CD4-positive, alpha-beta T cell (primary cell): ENCODE results near the gene GABARAPL1. TPM values are rescaled to one million over a fixed set of nuclear protein-coding genes. Genes with fewer than 3 reads are reported as not detected.

Experiments
- ATAC-seq: fragments of 200-7000 bp; cut with Tn5 transposase; one replicate; pipeline ENCODE4 v1.10.0; 2022; ENCODE audit warnings: mild to moderate bottlenecking; ENCODE audit not compliant: poor library complexity
- CTCF ChIA-PET: fragments of 350-600 bp; sonication (Branson Sonifier 250); formaldehyde crosslinking; loops from one replicate; lab custom pipeline; 2021; ENCODE audit warnings: antibody characterized with exemption, inconsistent platforms; lab: Charles Lee
- POLR2A ChIA-PET: fragments of 350-600 bp; sonication (Branson Sonifier 250); formaldehyde crosslinking; loops from one replicate; lab custom pipeline; 2021; ENCODE audit warnings: antibody characterized with exemption, inconsistent platforms; lab: Charles Lee
- DNase-seq, 14 experiments: peaks; one replicate each; pipeline ENCODE4 v3.0.0-alpha.2; 2013 to 2020; ENCODE audit warnings: mixed read lengths in 2 of 14
- H3K27ac ChIP-seq, 2 donors: one replicate each; pipeline versions ENCODE4 v1.5.1 to v1.7.0; 2013; ENCODE audit warnings: low read length in 2 of 2, low read depth in 1 of 2, mild to moderate bottlenecking in 1 of 2
- H3K27me3 ChIP-seq, 2 experiments: 1 replicate in 1 of 2; 2 replicates in 1 of 2; pipeline versions ENCODE4 v1.6.1 to v1.7.0; 2013; ENCODE audit warnings: low read length in 2 of 2, control low read depth in 1 of 2, mild to moderate bottlenecking in 1 of 2, moderate library complexity in 1 of 2; ENCODE audit not compliant: insufficient read depth in 2 of 2, control insufficient read depth in 1 of 2
- H3K36me3 ChIP-seq: one replicate; pipeline ENCODE4 v1.6.1; 2013; ENCODE audit warnings: low read length, control low read depth; ENCODE audit not compliant: insufficient read depth
- H3K4me1 ChIP-seq: one replicate; pipeline ENCODE4 v1.6.1; 2013; ENCODE audit warnings: low read length, control low read depth; ENCODE audit not compliant: insufficient read depth
- H3K4me3 ChIP-seq: one replicate; pipeline ENCODE4 v1.5.1; 2013; ENCODE audit warnings: mild to moderate bottlenecking, low read length, moderate library complexity
- H3K9me3 ChIP-seq, 2 experiments: 1 replicate in 1 of 2; 2 replicates in 1 of 2; pipeline versions ENCODE4 v1.6.1 to v1.7.0; 2013; ENCODE audit warnings: low read length in 2 of 2, mild to moderate bottlenecking in 2 of 2, control low read depth in 1 of 2, moderate library complexity in 1 of 2; ENCODE audit not compliant: control insufficient read depth in 1 of 2, insufficient read depth in 1 of 2
- H3K27ac Mint-ChIP-seq: one replicate; pipeline ENCODE4 v1.8.0; 2020; ENCODE audit warnings: mixed read lengths
- H3K27me3 Mint-ChIP-seq: one replicate; pipeline ENCODE4 v1.8.0; 2021; ENCODE audit warnings: mixed read lengths
- H3K36me3 Mint-ChIP-seq: one replicate; pipeline ENCODE4 v1.8.0; 2021; ENCODE audit warnings: low read depth, mixed read lengths
- H3K4me1 Mint-ChIP-seq: one replicate; pipeline ENCODE4 v1.8.0; 2021; ENCODE audit warnings: low read depth, mixed read lengths
- H3K4me3 Mint-ChIP-seq: one replicate; pipeline ENCODE4 v1.8.0; 2020; ENCODE audit warnings: mild to moderate bottlenecking, mixed read lengths
- H3K9me3 Mint-ChIP-seq: one replicate; pipeline ENCODE4 v1.8.0; 2020; ENCODE audit warnings: mixed read lengths
- CTCF ChIP-seq: fragments of 200-600 bp; IDR thresholded peaks from one replicate; pipeline ENCODE4 v1.8.0; 2022; ENCODE audit warnings: antibody characterized with exemption, mild to moderate bottlenecking
- intact Hi-C, 2 experiments: fragments of 100-400 bp; cut with DNase I in 1 of 2; cut with micrococcal nuclease in 1 of 2; formaldehyde crosslinking; loops; one replicate each; pipeline versions ENCODE4 v1.15.1 to v1.9.0; 2023 to 2025; cut with DNase I, micrococcal nuclease
- total RNA-seq, 174 experiments: library from RNA in 2 of 174; stranded (reverse) in 2 of 174; gene quantifications; one replicate each; pipeline ENCODE4 v1.2.3 and lab custom pipeline; 2021 to 2026

GABARAPL1 gene
- total RNA-seq, 2 experiments from 2014 or later: 267 to 276 TPM

GRCh38 chr12:10218021-10218420 is 5.3 kb downstream of the GABARAPL1 start:
- Mint-ChIP-seq H3K27ac (no peak overlapping the region), H3K36me3 (peaks cover 56% of the 10 kb centered on the region), H3K4me1 (peaks cover 25% of the 10 kb centered on the region), H3K27me3 (no peaks in the 10 kb centered on the region), H3K9me3 (no peaks in the 10 kb centered on the region), H3K4me3 (no peak overlapping the region)
- CTCF ChIA-PET: no interaction called here
- Histone ChIP-seq H3K9me3 (no peaks in the 10 kb centered on the region), H3K36me3 (peaks cover 34% of the 10 kb centered on the region), H3K27ac (no peak overlapping the region), H3K4me1 (peaks cover 24% of the 10 kb centered on the region), H3K27me3 (no peaks in the 10 kb centered on the region), H3K4me3 (no peak overlapping the region)
- ATAC-seq (no peak), DNase-seq (no peak)
- POLR2A ChIA-PET: no interaction called here
- TF ChIP-seq CTCF: no peak
- intact Hi-C loops: loop anchor here (10.0 kb wide), 3 partner anchors 147 to 563 kb away; partner anchors contain the start of gene CLEC2B (in 1 of the 2)

GRCh38 chr12:10220398-10221077 is 7.9 kb downstream of the GABARAPL1 start:
- H3K36me3 Mint-ChIP-seq: peaks cover 61% of the 10 kb centered on the region
- no peaks in the 10 kb centered on the region for H3K27me3 Mint-ChIP-seq
- no peak for ATAC-seq
- peaks cover 34% of the 10 kb centered on the region for H3K36me3 ChIP-seq
- H3K9me3 Mint-ChIP-seq: no peaks in the 10 kb centered on the region
- ChIA-PET CTCF (interaction anchor here (1.1 kb wide), 1 partner anchor 15 kb away, joined by 3 read pairs; no protein-coding TSS in a partner anchor), POLR2A (no interaction called here)
- no peak overlapping the region for H3K4me3 Mint-ChIP-seq
- no peak overlapping the region for H3K4me3 ChIP-seq
- H3K4me1 Mint-ChIP-seq: peaks cover 2% of the 10 kb centered on the region
- H3K27ac Mint-ChIP-seq: no peak overlapping the region
- DNase-seq: no peak
- H3K27me3 ChIP-seq: no peaks in the 10 kb centered on the region
- intact Hi-C loops: no loop called here
- H3K9me3 ChIP-seq: no peaks in the 10 kb centered on the region
- no peak overlapping the region for H3K27ac ChIP-seq
- no peak for TF ChIP-seq CTCF
- peaks cover 4% of the 10 kb centered on the region for H3K4me1 ChIP-seq

GRCh38 chr12:10221846-10222245 is 9.2 kb downstream of the GABARAPL1 start:
- H3K27me3 ChIP-seq: no peaks in the 10 kb centered on the region
- H3K4me1 ChIP-seq: no peaks in the 10 kb centered on the region
- peaks cover 34% of the 10 kb centered on the region for H3K36me3 ChIP-seq
- DNase-seq (no peak), ATAC-seq (no peak)
- ChIA-PET POLR2A (no interaction called here), CTCF (no interaction called here)
- Mint-ChIP-seq H3K27me3 (no peaks in the 10 kb centered on the region), H3K9me3 (no peaks in the 10 kb centered on the region), H3K27ac (no peak overlapping the region), H3K36me3 (peaks cover 61% of the 10 kb centered on the region), H3K4me3 (no peak overlapping the region), H3K4me1 (no peaks in the 10 kb centered on the region)
- no peak overlapping the region for H3K4me3 ChIP-seq
- no peak for TF ChIP-seq CTCF
- intact Hi-C loops: no loop called here
- H3K27ac ChIP-seq: no peak overlapping the region
- H3K9me3 ChIP-seq: no peaks in the 10 kb centered on the region
